ENCODE measurements around the gene YRDC. TPM values are rescaled to one million over a fixed set of nuclear protein-coding genes. Genes with fewer than 3 reads are reported as not detected.
"Not testable (repeated sequence)": the region's sequence is repeated elsewhere in the genome, so short reads cannot be mapped to it uniquely, and the experiment has no call there.

The YRDC gene
- polyA plus RNA-seq, 3 donors: 11.5 to 14.0 (median 12.2) TPM

DNA sequence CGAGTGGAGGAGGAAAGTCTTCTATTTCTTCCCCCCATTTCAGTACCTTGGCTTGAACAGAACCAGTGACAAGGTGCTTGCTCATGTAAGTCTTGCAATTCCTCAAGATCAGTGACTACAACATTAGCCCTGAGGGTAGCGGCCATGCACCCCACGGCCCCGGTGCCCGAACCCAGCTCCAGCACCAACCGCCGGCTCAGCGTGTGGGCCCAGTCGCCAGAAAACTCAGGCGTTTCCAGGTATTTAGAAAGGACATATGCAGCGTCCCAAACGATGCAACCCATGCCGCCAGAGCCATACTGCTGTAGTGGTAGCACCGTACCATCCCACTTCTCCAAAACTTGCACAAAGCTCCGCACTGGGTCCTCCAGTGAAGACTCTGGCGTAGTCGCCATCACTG is 25.5 kb downstream of the YRDC start:
- DNase-seq: no peak

DNA sequence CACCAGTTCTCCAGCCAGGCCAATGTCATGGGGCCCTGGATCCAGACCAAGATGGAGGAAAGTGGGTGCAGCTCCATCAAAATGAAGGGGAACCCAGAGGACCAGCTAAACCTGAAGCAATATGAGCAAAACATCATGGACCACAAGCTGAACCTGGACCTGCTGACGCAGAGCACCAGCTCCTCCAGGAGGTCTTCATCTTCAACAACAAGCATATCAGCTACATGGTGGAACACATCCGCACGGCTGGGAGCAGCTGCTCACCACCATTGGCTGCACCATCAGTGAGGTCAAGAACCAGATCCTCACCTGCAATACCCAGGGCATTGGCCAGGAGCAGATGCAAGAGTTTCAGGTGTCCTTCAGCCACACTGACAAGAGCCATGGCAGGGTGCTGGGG is 29.4 kb downstream of the YRDC start:
- DNase-seq: no peak

DNA sequence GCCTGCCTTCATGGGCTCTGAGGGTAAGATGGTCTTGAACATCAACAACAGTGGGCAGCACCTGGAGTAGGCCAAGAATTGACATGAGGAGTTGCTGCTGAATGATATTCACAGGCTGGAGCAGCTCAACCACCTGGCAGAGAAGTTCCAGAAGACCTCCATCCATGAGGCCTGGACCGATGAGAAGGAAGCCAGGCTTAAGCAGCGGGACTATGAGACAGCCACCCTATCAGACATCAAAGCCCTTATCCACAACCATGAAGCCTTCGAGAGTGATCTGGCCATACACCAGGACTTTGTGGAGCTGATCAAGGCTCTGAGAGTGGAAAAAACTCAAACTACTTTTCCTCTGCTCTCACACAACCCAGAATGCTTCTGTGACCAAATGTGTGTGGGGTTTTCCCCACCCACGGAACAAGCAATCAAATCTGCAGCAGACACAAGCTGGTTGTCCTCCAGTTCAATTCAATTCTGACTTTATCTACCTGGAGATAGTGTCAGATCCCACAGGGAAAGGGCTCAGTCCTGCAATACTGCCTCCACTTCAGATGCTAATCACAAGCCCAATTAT is 31.0 kb downstream of the YRDC start:
- DNase-seq: no peak

DNA sequence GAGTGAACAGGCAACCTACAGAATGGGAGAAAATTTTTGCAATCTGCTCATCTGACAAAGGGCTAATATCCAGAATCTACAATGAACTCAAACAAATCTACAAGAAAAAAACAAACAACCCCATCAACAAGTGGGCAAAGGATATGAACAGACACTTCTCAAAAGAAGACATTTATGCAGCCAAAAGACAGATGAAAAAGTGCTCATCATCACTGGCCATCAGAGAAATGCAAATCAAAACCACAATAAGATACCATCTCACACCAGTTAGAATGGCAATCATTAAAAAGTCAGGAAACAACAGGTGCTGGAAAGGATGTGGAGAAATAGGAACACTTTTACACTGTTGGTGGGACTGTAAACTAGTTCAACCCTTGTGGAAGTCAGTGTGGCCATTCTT is 36.6 kb downstream of the YRDC start:
- not testable (repeated sequence) for DNase-seq

DNA sequence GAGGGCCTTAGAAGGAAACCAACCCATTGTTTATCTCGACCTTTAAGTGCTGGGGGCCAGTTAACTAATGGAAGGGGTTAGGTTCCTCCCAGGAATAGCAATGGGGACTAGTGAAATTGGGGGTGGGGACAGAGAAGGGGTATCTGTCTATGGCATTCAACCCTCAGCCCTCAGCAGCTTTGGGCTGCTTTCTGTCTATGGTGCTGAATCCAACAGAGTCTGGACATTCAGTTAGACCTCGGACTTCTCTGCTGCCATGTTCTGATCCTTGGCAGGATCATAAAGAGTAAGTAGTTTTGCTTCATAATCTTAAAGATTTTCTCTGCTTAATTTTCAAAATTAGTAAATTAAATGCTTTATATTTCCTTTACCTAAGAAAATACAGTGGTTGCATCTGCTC is 40.5 kb downstream of the YRDC start:
- no peak for DNase-seq

DNA sequence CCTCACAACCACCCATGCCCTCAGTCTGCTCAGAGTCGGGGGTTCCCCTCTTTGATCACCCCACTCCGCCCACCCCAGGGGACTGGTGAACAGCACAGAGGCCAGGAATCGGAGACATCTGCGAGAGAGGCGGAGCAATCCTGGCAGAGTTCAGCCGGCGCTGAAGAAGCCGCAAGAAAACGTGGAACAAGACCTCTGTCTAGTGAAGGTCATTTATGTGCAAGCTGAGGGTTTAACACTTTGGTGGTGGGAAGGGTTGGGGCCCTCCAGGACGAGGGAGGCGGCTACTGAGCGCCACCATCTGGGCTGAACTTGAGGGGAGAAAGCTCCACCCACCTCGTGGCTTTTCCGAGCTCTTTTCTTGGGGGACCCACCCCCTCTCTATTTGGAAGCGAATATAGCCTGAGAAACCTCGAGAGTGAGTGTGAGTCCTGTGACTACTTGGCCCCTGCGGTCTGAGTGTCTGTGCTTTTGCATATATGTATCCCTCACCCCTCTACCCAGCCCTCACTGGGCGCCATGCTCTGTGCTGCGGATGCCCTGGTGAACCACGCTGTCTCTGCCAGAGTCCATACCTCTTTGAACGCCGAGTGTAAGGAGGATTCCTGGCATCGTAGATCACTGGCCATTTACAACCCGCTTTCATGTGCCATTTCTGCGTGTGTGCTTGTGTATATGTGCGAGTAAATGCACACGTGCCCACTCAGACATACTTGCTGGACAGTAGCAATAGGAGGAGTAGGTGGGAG is 41.9 kb downstream of the YRDC start:
- DNase-seq: no peak

DNA sequence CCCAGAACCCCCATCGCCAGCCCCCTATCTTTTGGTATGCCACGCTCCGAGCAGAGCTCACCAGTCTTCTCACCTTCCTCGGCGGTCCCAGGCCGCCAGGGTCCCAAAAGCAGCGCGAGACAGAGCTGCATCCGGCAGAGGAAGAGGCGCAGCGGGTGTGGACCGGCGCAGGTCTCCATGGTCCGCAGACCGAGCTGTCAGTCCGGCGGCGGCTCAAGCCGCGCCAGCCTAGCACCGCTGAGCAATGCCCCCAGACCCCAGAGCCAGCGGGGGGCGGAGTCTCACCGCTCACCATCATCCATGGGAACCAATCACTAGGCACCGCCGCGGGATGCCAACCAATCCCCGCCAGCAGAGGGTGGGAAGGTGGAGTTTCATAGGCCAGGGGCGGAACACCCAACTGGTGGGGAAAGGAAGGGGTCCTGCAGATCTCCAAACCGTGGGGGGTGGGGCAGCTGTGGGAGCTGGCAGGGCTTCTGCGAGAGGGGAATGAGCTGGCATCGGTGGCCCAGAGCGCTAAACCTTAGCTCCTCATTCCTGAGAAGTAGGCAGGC is 43.0 kb downstream of the YRDC start, which contains the start of gene EPHA10:
EPHA10 (minus strand) TSS at position 233 of the 554 bp plus-strand sequence; CDS start at position 179, 54 bp downstream.
- DNase-seq: no peak

DNA sequence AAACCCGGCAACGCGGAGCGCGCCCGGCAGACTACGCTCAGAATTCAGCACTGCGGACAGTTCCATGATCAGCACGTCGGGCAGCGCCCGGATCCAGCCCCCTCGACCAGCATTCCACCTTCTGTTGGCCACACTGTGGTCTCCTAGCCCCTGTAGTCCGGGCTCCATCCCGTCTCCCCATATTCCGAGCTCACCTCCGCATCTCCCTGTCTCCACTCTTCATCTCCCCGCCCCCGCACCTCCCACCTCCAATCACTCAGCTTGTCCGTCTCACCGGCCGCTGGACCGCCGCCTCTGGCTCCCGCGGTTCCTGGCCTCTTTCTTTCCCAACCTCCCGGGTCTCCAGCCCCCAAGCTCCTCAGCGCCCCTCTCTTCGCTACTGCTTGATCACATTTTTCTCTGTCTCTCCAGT is 43.6 kb downstream of the YRDC start:
- DNase-seq: peak; percentile 65

DNA sequence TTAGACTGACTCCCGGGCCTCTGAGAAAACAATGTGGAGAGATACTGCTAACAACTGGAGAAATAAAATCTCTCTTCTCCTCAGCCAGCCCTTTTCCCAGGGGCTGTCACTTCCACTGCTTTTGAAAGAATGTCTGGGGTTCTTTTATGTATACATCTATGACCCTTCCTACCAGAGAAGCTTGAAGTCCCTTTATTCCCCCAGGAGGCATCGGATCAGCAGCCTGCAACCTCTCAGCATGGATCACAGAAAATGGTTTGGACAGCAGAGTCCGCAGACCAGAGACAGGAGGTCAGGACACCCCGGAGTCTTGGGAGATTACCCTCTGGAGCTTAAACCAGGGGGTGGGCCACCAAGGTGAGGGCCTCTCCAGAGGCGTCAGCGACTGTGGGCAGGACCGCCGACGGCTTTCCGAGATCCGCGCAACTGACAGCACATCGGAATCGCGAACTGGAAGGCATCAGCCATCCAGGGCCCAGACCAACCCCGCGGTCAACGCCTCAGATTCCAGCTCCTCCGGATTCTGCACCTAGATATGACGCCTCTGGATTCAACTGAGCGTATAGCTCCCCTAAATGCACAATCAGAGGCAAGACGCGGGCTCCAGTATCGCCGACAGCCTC is 44.1 kb downstream of the YRDC start:
- no peak for DNase-seq

DNA sequence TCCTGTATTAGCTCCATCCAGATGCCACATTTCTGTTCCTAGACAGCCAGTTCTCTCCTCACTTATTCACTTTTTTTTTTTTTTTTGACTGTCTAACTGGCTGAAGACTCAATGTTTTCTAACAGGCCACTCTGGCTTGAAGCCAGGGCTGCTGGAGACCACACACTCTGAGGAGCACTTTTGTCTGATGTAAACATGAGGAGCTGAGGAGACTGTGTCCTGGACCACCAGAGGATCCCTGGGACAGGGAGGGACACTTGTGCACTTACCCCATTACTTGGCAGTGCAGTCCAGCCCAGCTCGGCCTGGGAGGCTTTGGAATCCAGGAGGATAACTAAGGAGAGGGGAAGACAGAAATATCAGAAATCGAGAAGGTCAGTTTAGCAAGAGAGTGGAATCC is 45.5 kb downstream of the YRDC start:
- no peak for DNase-seq

DNA sequence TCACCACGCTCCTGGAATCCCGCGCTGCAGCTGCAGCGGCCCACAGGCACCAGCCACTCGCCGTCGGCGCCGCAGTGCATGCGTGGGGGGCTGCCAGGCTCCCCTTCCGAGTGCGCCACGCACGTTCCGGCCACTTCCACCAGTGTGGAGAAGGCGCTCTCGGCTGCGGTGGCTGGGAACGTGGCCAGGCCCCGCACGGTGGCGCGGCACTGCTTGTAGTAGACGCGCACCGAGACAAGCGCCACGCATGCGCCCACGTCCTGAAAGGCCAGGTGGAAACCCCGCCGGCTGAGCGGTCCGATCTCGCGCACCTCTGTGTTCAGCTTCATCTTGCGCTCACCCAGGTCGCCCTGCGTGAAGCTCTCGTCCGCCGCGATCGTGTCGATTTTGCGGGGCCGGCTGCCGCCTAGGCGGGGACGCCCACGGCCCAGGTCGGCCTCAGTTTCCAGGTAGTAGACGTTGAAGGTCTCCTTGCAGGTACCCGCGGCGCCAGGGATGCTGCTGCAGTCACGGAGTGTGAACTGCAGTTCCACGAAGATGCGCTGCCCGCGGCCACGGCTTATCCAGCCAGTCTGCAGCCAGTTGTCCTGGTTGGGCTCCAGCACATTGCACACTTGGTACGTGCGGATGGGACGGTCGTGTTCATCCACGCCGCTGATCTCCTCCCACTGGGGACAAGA is 46.5 kb downstream of the YRDC start:
- no peak for DNase-seq

DNA sequence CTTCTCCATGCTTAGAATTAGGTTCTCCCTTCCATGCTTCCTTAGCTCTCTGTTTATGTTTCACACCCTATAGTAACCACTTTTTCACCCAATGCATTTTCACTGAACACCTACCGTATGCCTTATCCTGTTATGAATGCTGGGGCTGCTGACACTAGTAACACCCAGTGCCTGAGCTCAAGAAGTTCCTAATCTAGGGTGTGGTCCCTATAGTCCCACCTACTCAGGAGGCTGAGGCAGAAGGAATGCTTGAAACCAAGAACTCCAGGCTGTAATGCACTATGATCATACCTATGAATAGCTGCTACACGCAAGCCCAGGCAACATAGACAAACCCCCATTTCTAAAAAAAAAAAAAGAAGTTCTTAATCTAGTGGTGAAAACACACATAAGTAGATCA is 48.6 kb downstream of the YRDC start:
- DNase-seq: no peak

DNA sequence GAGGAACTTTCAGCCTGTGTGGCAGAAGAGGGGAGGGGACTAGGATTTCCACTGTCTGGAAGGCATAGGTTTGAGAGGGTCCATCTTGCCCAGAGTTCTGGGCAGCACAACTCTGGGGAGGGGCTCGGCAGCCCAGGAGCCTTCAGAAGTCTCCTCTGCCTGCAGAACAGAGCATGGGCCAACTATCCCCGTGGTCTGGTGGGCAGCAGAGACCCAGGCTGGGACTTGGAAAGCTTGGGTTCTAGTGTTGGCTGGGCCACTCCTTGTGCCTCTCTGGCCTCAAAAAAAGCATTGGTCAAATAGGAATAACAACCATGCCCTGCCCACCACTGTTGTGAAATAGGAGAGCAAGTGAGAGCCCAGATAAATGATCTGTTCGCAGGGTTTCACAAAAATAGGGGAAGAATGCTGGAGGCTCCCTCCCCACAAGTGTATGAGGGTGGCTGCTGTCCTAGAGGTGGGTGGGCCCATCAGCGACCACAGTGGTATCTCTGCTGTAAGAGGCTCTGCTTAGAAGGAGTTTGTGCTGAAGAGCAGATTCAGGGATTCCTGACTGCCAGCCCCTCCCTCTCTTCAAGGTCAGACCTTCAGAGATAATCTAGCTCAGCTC is 52.0 kb downstream of the YRDC start:
- DNase-seq: no peak

DNA sequence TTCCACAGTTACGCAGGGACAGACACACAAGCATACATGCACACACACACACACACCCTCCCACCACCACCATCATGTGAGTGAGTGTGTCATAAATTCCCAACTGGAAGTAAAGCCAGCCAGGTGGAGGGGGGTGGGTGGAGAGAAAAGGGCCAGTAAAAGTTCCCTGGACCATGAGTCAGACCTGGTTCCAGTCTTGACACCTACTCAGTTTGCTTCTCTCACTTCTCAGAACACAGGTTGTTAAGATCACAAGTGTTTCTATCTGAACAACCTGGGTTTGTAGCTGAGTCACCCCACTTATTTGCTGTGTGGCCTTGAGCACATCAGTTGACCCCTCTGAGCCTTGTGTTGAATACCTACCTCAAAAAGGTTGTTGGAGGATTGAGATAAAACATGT is 52.7 kb downstream of the YRDC start:
- DNase-seq: no peak

DNA sequence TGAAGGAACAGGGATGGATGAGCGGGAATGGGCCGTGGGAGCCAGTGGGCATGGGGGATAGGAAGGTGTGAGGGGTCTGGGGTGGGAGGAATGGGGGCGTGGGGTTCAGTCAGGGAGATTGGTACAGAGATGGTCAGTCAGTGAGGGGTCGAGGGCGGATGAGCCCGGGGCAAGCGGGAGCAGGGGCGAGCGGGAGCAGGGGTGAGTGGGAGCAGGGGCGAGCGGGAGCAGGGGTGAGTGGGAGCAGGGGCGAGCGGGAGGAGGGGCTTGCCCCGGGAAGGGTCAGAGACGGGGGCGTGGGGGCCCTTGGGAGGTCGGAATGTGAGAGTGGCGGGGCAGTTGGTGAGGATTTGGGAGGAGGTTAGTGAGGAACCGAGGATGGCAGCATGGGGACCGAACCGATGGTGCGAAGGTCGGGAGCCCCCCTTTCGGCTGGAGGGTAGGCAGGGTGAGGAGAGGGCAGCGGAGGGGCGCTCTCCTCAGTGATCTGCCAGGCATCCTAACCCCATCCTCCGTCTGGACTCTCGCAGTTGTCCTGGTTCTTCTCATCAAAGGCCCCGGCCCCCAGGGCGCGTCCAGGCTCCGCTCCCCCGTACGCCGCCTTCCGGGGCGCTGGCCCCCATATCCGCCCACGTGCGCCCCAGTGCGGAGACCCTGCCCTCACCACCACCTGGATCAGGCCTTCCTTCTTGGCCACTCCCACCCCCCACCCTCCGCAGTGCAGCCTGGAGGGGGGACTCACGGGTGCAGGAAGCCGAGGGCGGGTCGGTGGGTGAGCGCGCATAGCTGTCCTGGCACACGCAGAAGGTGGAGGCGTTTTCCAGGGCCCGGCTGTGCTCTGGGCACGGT is 54.3 kb downstream of the YRDC start:
- no peak for DNase-seq

Other genes with a start within 250 kb of the YRDC start
- gene GNL2, start 212.3 kb downstream of the YRDC start, polyA plus RNA-seq (ENCODE audit: insufficient read length in 3 of 3): 10 to 100 TPM; 65.3 to 82.5 (median 74.4) TPM
- 1 to 10 TPM; 6.3 to 8.3 (median 7.9) TPM for gene RSPO1, start 173.3 kb downstream of the YRDC start, polyA plus RNA-seq (ENCODE audit: insufficient read length in 3 of 3)
- 10 to 100 TPM; 16.0 to 21.4 (median 19.2) TPM for gene CDCA8, start 115.7 kb downstream of the YRDC start, polyA plus RNA-seq (ENCODE audit: insufficient read length in 3 of 3)
- under 1 TPM; 0.12 to 0.24 (median 0.13) TPM for gene EPHA10, start 43.1 kb downstream of the YRDC start, polyA plus RNA-seq (ENCODE audit: insufficient read length in 3 of 3)
- 1 to 10 TPM; 4.0 to 4.9 (median 4.4) TPM for gene MANEAL, start 14.4 kb downstream of the YRDC start, polyA plus RNA-seq (ENCODE audit: insufficient read length in 3 of 3)
- 10 to 100 TPM; 29.5 to 37.1 (median 36.7) TPM for gene C1orf122, start 418 bp downstream of the YRDC start, polyA plus RNA-seq (ENCODE audit: insufficient read length in 3 of 3)
- 1 to 10 TPM; 7.0 to 8.9 (median 8.4) TPM for gene MTF1, start 51.4 kb upstream of the YRDC start, polyA plus RNA-seq (ENCODE audit: insufficient read length in 3 of 3)
- gene INPP5B, start 138.8 kb upstream of the YRDC start, polyA plus RNA-seq (ENCODE audit: insufficient read length in 3 of 3): 10 to 100 TPM; 18.8 to 28.4 (median 20.6) TPM
- gene SF3A3, start 181.8 kb upstream of the YRDC start, polyA plus RNA-seq (ENCODE audit: insufficient read length in 3 of 3): 100 to 1,000 TPM in 2 of 3 donors, 10 to 100 TPM in 1; 94.5 to 106 (median 102) TPM
- gene FHL3, start 197.3 kb upstream of the YRDC start, polyA plus RNA-seq (ENCODE audit: insufficient read length in 3 of 3): 10 to 100 TPM; 16.9 to 22.7 (median 19.6) TPM
- gene UTP11, start 204.5 kb upstream of the YRDC start, polyA plus RNA-seq (ENCODE audit: insufficient read length in 3 of 3): 10 to 100 TPM; 35.6 to 39.4 (median 36.6) TPM
- gene POU3F1, start 238.6 kb upstream of the YRDC start, polyA plus RNA-seq (ENCODE audit: insufficient read length in 3 of 3): 1 to 10 TPM in 2 of 3 donors, under 1 TPM in 1; 0.71 to 1.7 (median 1.0) TPM

Measured in renal pelvis (tissue), 4 donors.